HG02981 (cell line): ENCODE results near the gene PGPEP1.
A peak's percentile ranks its signal among the peaks of the same experiment; 100 is the strongest.

ENCODE experiments used
- ATAC-seq: cut with Tn5 transposase; IDR thresholded peaks from one replicate; pipeline ENCODE4 v1.9.1; 2021; ENCODE audit warnings: mild to moderate bottlenecking, moderate library complexity; ENCODE audit not compliant: unreplicated experiment

Gene PGPEP1

GRCh38 chr19:18417250-18418028 lies 77.0 kb downstream of the PGPEP1 start:
- ATAC-seq, result no peak

- no peak for ATAC-seq
Observed at GRCh38 chr19:18418029-18418482, 77.7 kb downstream of the PGPEP1 start.

DNA sequence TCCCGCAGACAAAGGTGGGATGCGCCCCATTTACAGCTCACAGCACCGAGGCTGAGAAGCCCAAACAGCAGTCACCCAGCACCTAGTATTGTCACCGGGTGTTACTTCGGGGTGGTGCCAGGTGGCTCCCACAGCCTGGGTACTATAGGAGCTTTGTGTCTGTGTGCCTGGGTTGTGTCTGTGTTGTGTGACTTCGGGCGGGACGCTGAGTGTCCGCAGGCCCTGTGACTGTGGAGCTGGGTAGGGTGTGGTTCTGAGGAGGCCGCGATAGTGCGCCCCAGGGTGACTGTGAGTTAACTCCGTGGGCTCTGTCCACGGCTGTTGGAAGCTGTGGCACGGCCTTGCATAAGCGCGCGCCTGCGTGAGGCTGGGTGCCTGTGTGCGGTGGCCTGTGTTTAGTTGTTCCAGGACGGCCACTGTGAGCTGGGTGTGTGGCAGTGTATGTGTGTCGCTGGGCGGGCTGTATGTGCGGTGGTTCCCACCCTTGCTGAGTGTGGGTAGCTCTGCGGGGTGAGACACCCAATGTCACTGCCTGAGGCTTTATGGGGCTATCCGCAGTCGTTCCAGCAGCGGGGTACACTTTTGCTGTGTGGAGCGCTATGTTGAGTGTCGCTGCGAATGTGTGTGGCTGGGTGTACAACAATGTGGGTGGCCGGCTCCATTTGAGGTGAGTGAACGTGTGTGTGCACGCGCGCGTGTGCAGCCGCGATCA lies 78.2 kb downstream of the PGPEP1 start:
- peak; percentile 1 for ATAC-seq

DNA sequence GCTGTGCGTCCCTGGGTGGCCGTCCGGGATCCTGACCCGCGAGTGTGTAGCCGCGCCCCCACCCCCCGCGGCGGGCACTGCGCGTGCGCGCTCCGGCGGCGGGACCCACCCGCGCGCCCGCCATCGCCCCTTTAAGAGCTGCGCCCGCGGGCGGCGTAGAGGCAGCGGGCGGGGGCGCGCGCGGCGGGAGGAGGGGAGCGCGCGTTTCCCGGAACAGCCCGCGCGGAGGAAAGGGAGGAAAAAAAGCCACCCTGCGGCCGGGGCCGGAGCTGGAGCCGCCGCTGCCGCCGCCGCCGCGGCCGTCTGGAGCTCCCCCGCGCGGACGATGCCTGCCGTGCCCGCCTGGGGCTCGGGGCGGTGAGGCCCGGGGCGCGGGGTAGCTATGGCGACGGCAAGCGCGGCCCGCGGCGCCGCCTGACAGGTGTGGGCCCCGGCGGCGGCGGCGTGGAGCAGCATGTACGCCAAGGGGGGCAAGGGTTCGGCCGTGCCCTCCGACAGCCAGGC lies 78.8 kb downstream of the PGPEP1 start, which contains the start of gene SSBP4:
Gene SSBP4, plus strand, starts transcription at position 204 of the 504 bp plus-strand sequence. Its CDS starts 251 bp downstream, at position 455.
- peak; percentile 30 for ATAC-seq
